Spleen (tissue), 7 donors: ENCODE data around the gene UFD1.

ENCODE experiments used
- POLR2A ChIP-seq, 3 donors: fragments of 450-650 bp; IDR thresholded peaks; one replicate each; pipeline ENCODE4 v1.5.1; 2017; ENCODE audit warnings: antibody characterized with exemption in 3 of 3, mild to moderate bottlenecking in 1 of 3
- TF ChIP-seq, protein P1 (sequence below), 11 experiments: fragments of 200-600 bp in 7 of 11; fragments of 450-650 bp in 4 of 11; sonication (generic) in 4 of 11; IDR thresholded peaks in 8 of 11; conservative IDR thresholded peaks in 3 of 11; 1 replicate in 7 of 11; 2 replicates in 4 of 11; pipeline versions ENCODE4 v1.4.0 to v1.8.0; 2016 to 2021; ENCODE audit warnings: antibody characterized with exemption in 11 of 11, inconsistent platforms in 4 of 11, mild to moderate bottlenecking in 1 of 11
- donor health status: DM: no; HTN: no; CAD: no; lungs with moderate emphysema.
- donor health status: DM: no; HTN: no; CAD: no.
- donor health status: DM: no; HTN: no; CAD: no.

DNA sequence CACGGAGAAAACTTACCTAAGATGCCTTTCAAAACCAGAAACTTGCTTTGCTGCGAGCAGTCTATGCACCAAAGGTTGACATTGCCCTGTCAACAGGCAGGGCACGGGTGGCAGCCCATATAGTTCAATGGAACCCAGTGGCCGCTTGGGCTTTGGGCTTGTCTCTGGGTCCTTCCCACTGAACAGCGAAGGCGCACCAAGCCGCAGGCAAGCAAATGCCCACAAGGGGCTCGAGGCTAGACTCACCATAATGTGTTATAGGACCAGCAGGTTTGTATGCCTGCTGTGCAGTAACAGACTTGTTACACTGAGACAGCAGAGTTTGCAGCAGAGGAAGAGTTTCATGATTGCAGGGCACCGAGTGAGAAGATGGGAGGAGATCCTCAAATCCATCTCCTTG lies 24.9 kb upstream of the UFD1 start:
- TF ChIP-seq, protein P1, sequence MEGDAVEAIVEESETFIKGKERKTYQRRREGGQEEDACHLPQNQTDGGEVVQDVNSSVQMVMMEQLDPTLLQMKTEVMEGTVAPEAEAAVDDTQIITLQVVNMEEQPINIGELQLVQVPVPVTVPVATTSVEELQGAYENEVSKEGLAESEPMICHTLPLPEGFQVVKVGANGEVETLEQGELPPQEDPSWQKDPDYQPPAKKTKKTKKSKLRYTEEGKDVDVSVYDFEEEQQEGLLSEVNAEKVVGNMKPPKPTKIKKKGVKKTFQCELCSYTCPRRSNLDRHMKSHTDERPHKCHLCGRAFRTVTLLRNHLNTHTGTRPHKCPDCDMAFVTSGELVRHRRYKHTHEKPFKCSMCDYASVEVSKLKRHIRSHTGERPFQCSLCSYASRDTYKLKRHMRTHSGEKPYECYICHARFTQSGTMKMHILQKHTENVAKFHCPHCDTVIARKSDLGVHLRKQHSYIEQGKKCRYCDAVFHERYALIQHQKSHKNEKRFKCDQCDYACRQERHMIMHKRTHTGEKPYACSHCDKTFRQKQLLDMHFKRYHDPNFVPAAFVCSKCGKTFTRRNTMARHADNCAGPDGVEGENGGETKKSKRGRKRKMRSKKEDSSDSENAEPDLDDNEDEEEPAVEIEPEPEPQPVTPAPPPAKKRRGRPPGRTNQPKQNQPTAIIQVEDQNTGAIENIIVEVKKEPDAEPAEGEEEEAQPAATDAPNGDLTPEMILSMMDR (IDR thresholded peaks at IDR 0.05 in 8 of 11, conservative IDR thresholded peaks at IDR 0.05 in 3 of 11), result no peak
- TF ChIP-seq POLR2A (IDR thresholded peaks at IDR 0.05), result no peak
